ENCODE measurements around the gene C3orf52. TPM values are rescaled to one million over a fixed set of nuclear protein-coding genes. Genes with fewer than 3 reads are reported as not detected.

C3orf52 gene
- polyA plus RNA-seq, 4 donors = 4.9 to 5.8 (median 5.2) TPM

GRCh38 chr3:112117841-112118571 lies 31.8 kb downstream of the C3orf52 start:
- no peak for DNase-seq (ENCODE audit: low read depth in 4 of 4, low spot score in 3 of 4)

GRCh38 chr3:112119962-112120836 lies 34.0 kb downstream of the C3orf52 start:
- DNase-seq (ENCODE audit: low read depth in 4 of 4, low spot score in 3 of 4) = no peak

GRCh38 chr3:112121577-112122547 lies 35.7 kb downstream of the C3orf52 start:
- DNase-seq (ENCODE audit: low read depth in 4 of 4, low spot score in 3 of 4) = no peak

- no peak for DNase-seq (ENCODE audit: low read depth in 4 of 4, low spot score in 3 of 4)
Observed at GRCh38 chr3:112122870-112123269, 36.7 kb downstream of the C3orf52 start.

- no peak for DNase-seq (ENCODE audit: low read depth in 4 of 4, low spot score in 3 of 4)
Observed at GRCh38 chr3:112123548-112123947, 37.4 kb downstream of the C3orf52 start.

GRCh38 chr3:112124907-112125607 lies 38.9 kb downstream of the C3orf52 start:
- DNase-seq (ENCODE audit: low read depth in 4 of 4, low spot score in 3 of 4) = no peak

- peak in 3 of 4 donors; percentile 30 to 56 (median 35) for DNase-seq (ENCODE audit: low read depth in 4 of 4, low spot score in 3 of 4)
Observed at GRCh38 chr3:112126511-112126911, 40.3 kb downstream of the C3orf52 start.

GRCh38 chr3:112127522-112128494 lies 41.6 kb downstream of the C3orf52 start:
- DNase-seq (ENCODE audit: low read depth in 4 of 4, low spot score in 3 of 4) = no peak

GRCh38 chr3:112128843-112129727 lies 42.9 kb downstream of the C3orf52 start:
- DNase-seq (ENCODE audit: low read depth in 4 of 4, low spot score in 3 of 4) = no peak

- DNase-seq (ENCODE audit: low read depth in 4 of 4, low spot score in 3 of 4) = no peak
Observed at GRCh38 chr3:112129925-112130637, 43.9 kb downstream of the C3orf52 start.

- DNase-seq (ENCODE audit: low read depth in 4 of 4, low spot score in 3 of 4) = no peak
Observed at GRCh38 chr3:112130638-112130993, 44.4 kb downstream of the C3orf52 start.

- no peak for DNase-seq (ENCODE audit: low read depth in 4 of 4, low spot score in 3 of 4)
Observed at GRCh38 chr3:112131111-112131510, 44.9 kb downstream of the C3orf52 start.

- DNase-seq (ENCODE audit: low read depth in 4 of 4, low spot score in 3 of 4) = no peak
Observed at GRCh38 chr3:112132088-112132487, 45.9 kb downstream of the C3orf52 start.

- no peak for DNase-seq (ENCODE audit: low read depth in 4 of 4, low spot score in 3 of 4)
Observed at GRCh38 chr3:112132554-112132953, 46.4 kb downstream of the C3orf52 start.

- no peak for DNase-seq (ENCODE audit: low read depth in 4 of 4, low spot score in 3 of 4)
Observed at GRCh38 chr3:112132975-112133448, 46.8 kb downstream of the C3orf52 start, which contains the start of gene GCSAM. TSS of gene GCSAM (minus strand) at chr3:112133248. CDS start at chr3:112133120, 128 bp downstream.

GRCh38 chr3:112133626-112134334 lies 47.6 kb downstream of the C3orf52 start:
- no peak for DNase-seq (ENCODE audit: low read depth in 4 of 4, low spot score in 3 of 4)

Data from right renal pelvis (tissue), 4 donors.